CD4-positive, alpha-beta T cell treated with Interleukin-6 for 4 hours (primary cell): ENCODE results near the gene PCDH17.

ENCODE experiments used
- DNase-seq: peaks from one replicate; pipeline ENCODE4 v3.0.0-alpha.2; 2020; ENCODE audit warnings: mixed read lengths

The PCDH17 gene

DNA sequence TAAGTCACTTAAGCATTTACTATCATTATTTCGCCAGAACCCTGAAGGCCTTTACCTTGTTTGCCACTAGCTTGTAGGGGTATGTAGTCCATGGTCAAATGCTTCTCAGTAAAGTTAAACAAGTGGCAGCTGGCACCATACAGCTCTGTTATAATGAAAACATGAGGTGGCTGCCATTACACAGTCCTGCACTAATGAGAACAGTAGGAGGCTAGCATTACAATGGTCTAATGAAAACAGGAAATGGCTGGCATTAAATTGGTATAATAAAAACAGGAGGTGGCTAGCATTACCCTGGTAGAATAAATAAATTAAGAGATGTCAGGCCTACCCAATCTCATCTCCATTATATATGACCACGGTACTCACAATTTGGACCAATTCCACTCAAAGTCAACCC is 107.5 kb downstream of the PCDH17 start:
- no peak for DNase-seq

DNA sequence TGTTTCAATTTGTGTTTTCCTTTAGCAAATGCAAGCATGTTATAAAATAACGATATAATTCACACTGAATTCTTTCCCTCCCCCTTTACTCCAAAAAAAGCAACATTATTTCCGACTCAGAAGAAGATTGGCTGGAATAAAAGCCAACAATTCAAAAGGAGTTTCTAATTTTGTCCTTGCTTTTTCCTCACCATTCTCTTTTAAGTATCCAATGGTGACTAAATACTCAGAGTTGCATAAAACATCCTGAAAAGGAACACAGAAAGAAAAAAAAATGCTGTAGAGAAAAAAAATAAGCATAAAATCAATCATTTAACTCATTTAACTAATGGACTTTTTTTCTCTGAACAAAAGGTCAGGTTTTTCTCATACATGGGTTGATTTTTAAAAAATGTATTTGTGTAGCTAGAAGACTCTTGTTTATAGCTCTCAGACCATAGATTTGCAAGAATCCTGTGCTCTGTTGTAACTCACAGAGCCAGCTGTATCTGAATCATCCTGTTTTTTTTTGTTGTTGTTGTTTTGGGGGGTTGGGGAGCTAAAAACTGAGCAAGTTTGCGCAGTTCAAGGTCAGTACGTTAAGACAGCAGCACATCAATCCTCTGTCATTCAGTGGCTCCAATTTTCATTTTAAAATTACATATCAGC is 108.1 kb downstream of the PCDH17 start:
- no peak for DNase-seq

DNA sequence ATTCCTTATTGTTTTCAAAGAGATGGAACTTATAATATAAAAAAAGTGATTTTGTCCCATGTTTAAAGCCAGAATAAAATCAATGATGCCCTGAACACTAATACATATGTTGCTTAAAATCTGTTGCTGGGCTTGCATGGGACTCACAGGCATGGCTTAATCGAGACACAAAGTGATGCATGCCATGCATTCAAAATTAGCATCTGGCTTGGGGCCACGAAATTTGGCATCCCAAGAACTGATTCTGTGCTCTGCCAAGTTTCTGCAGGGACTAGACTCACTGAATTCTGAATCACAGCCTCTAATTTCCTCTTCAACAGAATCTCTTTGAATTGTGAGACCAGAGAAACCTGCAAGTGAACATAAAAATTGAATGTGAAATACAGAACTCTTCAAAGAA is 109.2 kb downstream of the PCDH17 start:
- DNase-seq = no peak

DNA sequence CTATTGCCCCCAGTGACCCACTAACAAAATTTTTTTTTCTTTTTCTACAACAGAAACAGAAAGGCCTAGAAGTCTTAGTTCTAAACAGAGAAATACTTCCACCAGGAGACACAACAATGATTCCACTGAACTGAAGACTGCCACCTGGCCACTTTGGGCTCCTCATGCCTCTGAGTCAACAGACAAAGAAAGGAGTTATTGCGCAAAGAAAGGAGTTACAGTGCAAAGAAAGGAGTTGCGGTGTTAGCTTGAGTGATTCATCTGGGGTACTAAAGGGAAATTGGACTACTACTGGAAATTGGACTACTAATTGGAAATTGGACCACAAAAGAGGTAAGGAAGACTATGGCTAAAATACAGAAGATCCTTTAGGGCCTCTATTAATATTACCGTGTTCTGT is 116.6 kb downstream of the PCDH17 start:
- DNase-seq = no peak

DNA sequence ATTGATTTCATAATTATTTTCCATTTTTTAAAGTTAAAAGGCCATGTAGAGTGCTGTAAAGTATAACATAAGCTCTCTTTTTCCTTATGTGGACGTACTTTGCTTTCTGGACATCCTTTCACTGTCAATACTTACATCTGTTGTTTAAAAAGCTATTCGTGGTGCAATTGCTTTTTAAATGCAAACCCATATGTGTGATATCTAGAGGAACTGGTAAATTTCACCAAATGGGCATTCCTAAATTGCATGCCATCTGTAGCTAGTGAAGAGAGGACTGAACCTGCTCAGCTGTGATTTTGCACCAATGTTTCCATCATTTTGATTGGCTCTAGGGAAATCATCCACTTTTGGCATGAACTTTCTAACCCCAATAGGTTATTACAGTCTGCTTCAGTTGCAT is 129.4 kb downstream of the PCDH17 start:
- no peak for DNase-seq

DNA sequence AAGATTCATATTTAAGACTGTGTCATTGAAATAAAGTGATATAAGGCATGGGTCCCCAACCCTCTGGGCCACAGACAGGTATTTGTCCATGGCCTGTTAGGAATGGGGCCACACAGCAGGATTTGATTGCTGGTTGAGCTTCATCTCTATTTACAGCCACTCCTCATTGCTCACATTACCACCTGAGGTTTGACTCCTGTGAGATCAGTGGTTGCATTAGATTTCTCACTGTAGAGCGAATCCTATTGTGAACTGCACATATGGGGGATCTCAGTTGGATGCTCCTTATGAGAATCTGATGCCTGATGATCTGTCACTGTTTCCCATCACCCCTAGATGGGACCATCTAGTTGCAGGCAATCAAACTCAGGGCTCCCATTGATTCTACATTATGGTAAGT is 132.1 kb downstream of the PCDH17 start:
- no peak for DNase-seq
